OCI-LY3 (cell line): Measurements from ENCODE around the gene DENND4A.

Source experiments
- H2AFZ ChIP-seq: fragments of 200-600, 300-600 bp; shearing (Covaris generic); 2 replicates; pipeline ENCODE4 v1.6.0; 2014; ENCODE audit warnings: antibody characterized with exemption, low read depth, low read length
- H3K27ac ChIP-seq: fragments of 200-600, 300-600 bp; sonication (generic); 2 replicates; pipeline ENCODE4 v1.5.1; 2014; ENCODE audit warnings: mild to moderate bottlenecking, low read length, moderate library complexity, mixed read lengths
- H3K27me3 ChIP-seq: fragments of 200-600, 300-600 bp; sonication (generic); 2 replicates; pipeline ENCODE4 v1.6.1; 2014; ENCODE audit warnings: low read depth, low read length, mixed read lengths
- H3K36me3 ChIP-seq: fragments of 200-600, 300-600 bp; sonication (generic); replicated peaks from 2 replicates; pipeline ENCODE3; 2014; ENCODE audit warnings: low read depth, low read length, mixed read lengths
- H3K4me1 ChIP-seq: fragments of 300-600, 200-600 bp; sonication (generic); 2 replicates; pipeline ENCODE4 v1.6.1; 2014; ENCODE audit warnings: low read length, mixed read lengths
- H3K4me2 ChIP-seq: fragments of 200-600, 300-600 bp; sonication (generic); 2 replicates; pipeline ENCODE4 v1.6.1; 2014; ENCODE audit warnings: low read length, mixed read lengths
- H3K4me3 ChIP-seq: fragments of 300-600, 200-600 bp; sonication (generic); 2 replicates; pipeline ENCODE4 v1.5.1; 2014; ENCODE audit warnings: antibody characterized with exemption, mild to moderate bottlenecking, low read length, moderate library complexity
- H3K79me2 ChIP-seq: fragments of 300-600, 200-600 bp; shearing (Covaris generic); 2 replicates; pipeline ENCODE4 v1.6.1; 2014; ENCODE audit warnings: mild to moderate bottlenecking, low read length, mixed read lengths
- H3K9ac ChIP-seq: fragments of 300-600, 200-600 bp; shearing (Covaris generic); 2 replicates; pipeline ENCODE4 v1.6.0; 2014; ENCODE audit warnings: mild to moderate bottlenecking, low read length, moderate library complexity
- H3K9me3 ChIP-seq: fragments of 200-600, 300-600 bp; shearing (Covaris generic); 2 replicates; pipeline ENCODE4 v1.6.1; 2014; ENCODE audit warnings: low read length, mixed read lengths; ENCODE audit not compliant: insufficient read depth
- H4K20me1 ChIP-seq: fragments of 200-600, 300-600 bp; sonication (generic); 2 replicates; pipeline ENCODE4 v1.6.1; 2016; ENCODE audit warnings: low read length, mixed read lengths; ENCODE audit not compliant: insufficient read depth
- EZH2phosphoT487 ChIP-seq: fragments of 200-600 bp; shearing (Covaris generic); IDR thresholded peaks from 2 replicates; pipeline ENCODE4 v1.6.1; 2018; ENCODE audit warnings: antibody characterized with exemption, mixed run types, low read depth
- TF ChIP-seq, protein P1 (sequence below): fragments of 200-600, 300-600 bp; sonication (generic); IDR thresholded peaks from 2 replicates; pipeline ENCODE4 v1.5.1; 2014; ENCODE audit warnings: antibody characterized with exemption, low read length, low read depth

The DENND4A gene

DNA sequence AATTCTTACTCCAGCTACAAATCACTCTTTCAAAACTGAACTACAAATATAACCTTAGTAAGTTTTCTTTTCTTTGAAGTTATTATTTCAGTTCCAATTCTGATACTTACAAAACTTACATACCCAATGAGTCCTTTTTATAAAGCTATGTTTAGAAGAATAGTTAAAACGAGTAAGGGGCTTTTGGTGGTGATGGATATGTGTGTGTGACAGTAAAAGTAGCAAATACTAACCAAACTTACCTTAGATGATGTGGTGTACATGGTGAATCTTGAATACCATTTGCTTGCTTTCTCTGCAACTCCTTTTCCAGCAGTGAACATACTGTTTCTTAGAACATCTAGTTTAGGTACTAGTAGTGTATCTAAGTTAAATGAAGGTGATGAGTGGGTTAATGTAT is 101.9 kb downstream of the DENND4A start:
- peaks cover 66% of the 10 kb centered on the region for H3K36me3 ChIP-seq
- no peak overlapping the region for H3K27ac ChIP-seq
- peaks cover 23% of the 10 kb centered on the region for H3K4me1 ChIP-seq
- no peak overlapping the region for H3K9ac ChIP-seq
- TF ChIP-seq EZH2phosphoT487 = no peak
- TF ChIP-seq, protein P1, sequence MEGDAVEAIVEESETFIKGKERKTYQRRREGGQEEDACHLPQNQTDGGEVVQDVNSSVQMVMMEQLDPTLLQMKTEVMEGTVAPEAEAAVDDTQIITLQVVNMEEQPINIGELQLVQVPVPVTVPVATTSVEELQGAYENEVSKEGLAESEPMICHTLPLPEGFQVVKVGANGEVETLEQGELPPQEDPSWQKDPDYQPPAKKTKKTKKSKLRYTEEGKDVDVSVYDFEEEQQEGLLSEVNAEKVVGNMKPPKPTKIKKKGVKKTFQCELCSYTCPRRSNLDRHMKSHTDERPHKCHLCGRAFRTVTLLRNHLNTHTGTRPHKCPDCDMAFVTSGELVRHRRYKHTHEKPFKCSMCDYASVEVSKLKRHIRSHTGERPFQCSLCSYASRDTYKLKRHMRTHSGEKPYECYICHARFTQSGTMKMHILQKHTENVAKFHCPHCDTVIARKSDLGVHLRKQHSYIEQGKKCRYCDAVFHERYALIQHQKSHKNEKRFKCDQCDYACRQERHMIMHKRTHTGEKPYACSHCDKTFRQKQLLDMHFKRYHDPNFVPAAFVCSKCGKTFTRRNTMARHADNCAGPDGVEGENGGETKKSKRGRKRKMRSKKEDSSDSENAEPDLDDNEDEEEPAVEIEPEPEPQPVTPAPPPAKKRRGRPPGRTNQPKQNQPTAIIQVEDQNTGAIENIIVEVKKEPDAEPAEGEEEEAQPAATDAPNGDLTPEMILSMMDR = no peak
- peaks cover 5% of the 10 kb centered on the region; the same call in 1 of the 2 replicates for H3K9me3 ChIP-seq
- H2AFZ ChIP-seq = no peak overlapping the region
- H3K4me2 ChIP-seq = no peak overlapping the region
- no peaks in the 10 kb centered on the region for H3K27me3 ChIP-seq
- H4K20me1 ChIP-seq = peaks cover 6% of the 10 kb centered on the region; the same call in 1 of the 2 replicates
- H3K79me2 ChIP-seq = no peaks in the 10 kb centered on the region
- no peak overlapping the region for H3K4me3 ChIP-seq

DNA sequence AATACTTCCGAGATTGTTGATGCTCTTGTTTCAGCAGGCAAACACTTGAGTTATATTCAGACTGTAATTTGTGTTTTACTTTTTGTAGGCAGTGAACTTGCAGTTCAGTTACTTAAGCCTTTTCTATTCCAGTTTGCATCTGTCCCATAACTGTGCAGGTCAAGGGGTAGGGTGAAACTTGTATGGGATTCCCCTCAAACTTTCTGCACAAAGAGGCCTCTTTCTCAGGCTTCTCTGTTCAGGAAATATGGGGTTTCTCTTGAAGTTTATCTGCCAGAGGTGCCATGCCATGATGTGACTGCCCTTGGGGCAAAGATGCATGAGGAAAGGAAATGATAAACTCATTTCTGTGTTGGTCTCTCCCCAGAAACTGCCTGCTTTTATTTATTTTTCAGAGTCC is 103.6 kb downstream of the DENND4A start:
- Histone ChIP-seq H2AFZ (no peak overlapping the region), H3K27me3 (no peaks in the 10 kb centered on the region), H3K4me3 (no peak overlapping the region), H3K27ac (no peak overlapping the region), H3K9ac (no peak overlapping the region), H3K36me3 (peaks cover 61% of the 10 kb centered on the region), H3K79me2 (no peaks in the 10 kb centered on the region), H3K4me2 (no peak overlapping the region), H3K4me1 (peaks cover 23% of the 10 kb centered on the region), H4K20me1 (peaks cover 6% of the 10 kb centered on the region; the same call in 1 of the 2 replicates), H3K9me3 (peaks cover 5% of the 10 kb centered on the region; the same call in 1 of the 2 replicates)
- no peak for TF ChIP-seq EZH2phosphoT487
- TF ChIP-seq, protein P1 = no peak

DNA sequence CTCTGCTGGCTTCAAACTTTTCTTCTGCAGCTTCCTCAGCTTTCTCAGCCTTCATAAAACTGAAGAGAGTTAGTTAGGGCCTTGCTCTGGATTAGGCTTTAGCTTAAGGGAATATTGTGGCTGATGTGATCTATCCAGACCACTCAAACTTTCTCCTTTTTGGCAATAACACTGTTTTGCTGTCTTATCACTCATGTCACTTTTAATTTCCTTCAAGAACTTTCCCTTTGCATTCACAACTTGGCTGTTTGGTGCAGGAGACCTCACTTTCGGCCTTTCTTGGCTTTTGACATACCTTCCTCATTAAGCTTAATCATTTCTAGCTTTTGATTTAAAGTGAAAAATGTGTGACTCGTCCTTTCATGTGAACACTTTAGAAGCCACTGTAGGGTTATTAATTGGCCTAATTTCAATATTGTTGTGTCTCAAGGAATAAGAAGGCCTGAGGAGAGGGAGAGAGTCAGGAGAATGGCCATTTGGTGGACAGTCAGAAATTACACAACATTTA is 109.6 kb downstream of the DENND4A start:
- Histone ChIP-seq H2AFZ (no peak overlapping the region), H3K27ac (no peak overlapping the region), H3K79me2 (no peaks in the 10 kb centered on the region), H3K36me3 (peaks cover 8% of the 10 kb centered on the region), H3K27me3 (no peaks in the 10 kb centered on the region), H3K4me1 (peaks cover 3% of the 10 kb centered on the region), H4K20me1 (0 out of 2 replicates have a peak, but pooled peaks cover 4% of the 10 kb centered on the region), H3K9ac (no peak overlapping the region), H3K4me2 (no peak overlapping the region), H3K4me3 (no peak overlapping the region), H3K9me3 (peaks cover 1% of the 10 kb centered on the region; the same call in 1 of the 2 replicates)
- TF ChIP-seq EZH2phosphoT487 = no peak
- TF ChIP-seq, protein P1 = no peak

DNA sequence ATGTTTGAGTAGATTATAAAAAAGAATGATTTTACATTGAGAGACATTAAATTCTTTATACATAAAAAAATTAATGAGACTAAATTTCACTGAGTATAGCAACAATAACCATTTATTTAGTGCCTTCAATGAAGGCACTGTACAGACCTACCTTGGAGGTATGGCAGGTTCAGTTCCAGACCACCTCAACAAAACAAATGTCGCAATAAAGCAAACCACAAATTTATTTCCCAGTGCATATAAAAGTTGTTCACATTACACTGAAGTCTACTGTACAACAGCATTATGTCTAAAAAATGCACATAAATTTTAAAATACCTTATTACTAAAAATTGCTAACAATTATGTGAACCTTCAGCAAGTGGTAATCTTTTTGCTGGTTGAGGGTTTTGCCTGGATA is 111.5 kb downstream of the DENND4A start:
- Histone ChIP-seq H2AFZ (no peak overlapping the region), H4K20me1 (0 out of 2 replicates have a peak, but pooled peaks cover 4% of the 10 kb centered on the region), H3K27ac (no peak overlapping the region)

More for the DNA sequence above, 111.5 kb downstream of the DENND4A start:
- H3K4me3 ChIP-seq = no peak overlapping the region
- no peaks in the 10 kb centered on the region for H3K79me2 ChIP-seq
- no peak for TF ChIP-seq EZH2phosphoT487
- TF ChIP-seq, protein P1 = no peak
- H3K4me2 ChIP-seq = no peak overlapping the region
- H3K9me3 ChIP-seq = no peaks in the 10 kb centered on the region
- H3K27me3 ChIP-seq = no peaks in the 10 kb centered on the region
- H3K36me3 ChIP-seq = peaks cover 1% of the 10 kb centered on the region
- no peaks in the 10 kb centered on the region for H3K4me1 ChIP-seq
- no peak overlapping the region for H3K9ac ChIP-seq
